Stimulated activated effector memory CD8-positive, alpha-beta T cell treated with anti-CD3 and anti-CD28 coated beads, Interleukin-12 subunit alpha, Interleukin-12 subunit beta, amount 100 ng/mL, for 72 hours (primary cell): ENCODE measurements around the gene KLHL29.
"Not testable (repeated sequence)": the region's sequence is repeated elsewhere in the genome, so short reads cannot be mapped to it uniquely, and the experiment has no call there.

ENCODE experiments used
- ATAC-seq: fragments of 150-1000 bp; cut with Tn5 transposase; 2 replicates; pipeline ENCODE4 v1.10.0; 2021
- DNase-seq, 2 donors: peaks; one replicate each; pipeline ENCODE4 v3.0.0; 2021 to 2022; ENCODE audit warnings: low spot score in 2 of 2
- H3K27ac Mint-ChIP-seq: one replicate; pipeline ENCODE4 v1.8.0; 2022; ENCODE audit warnings: mild to moderate bottlenecking, mixed read lengths
- H3K36me3 Mint-ChIP-seq: one replicate; pipeline ENCODE4 v1.8.0; 2022; ENCODE audit warnings: mild to moderate bottlenecking, mixed read lengths
- H3K4me1 Mint-ChIP-seq: one replicate; pipeline ENCODE4 v1.8.0; 2022; ENCODE audit warnings: mixed read lengths
- H3K4me3 Mint-ChIP-seq: one replicate; pipeline ENCODE4 v1.8.0; 2022; ENCODE audit warnings: mild to moderate bottlenecking, mixed read lengths
- H3K9me3 Mint-ChIP-seq: one replicate; pipeline ENCODE4 v1.8.0; 2022; ENCODE audit warnings: mixed read lengths

Gene KLHL29

GRCh38 chr2:23384551-23385343 lies at the start of gene KLHL29:
KLHL29 (plus strand) TSS chr2:23385179; CDS start chr2:23562197, 177,018 bp downstream.
- peak; percentile 34 for ATAC-seq
- peaks cover 22% of the 10 kb centered on the region for H3K4me1 Mint-ChIP-seq
- DNase-seq: peak in 1 of 2 donors; percentile 57
- H3K9me3 Mint-ChIP-seq: no peaks in the 10 kb centered on the region
- peak within 1 kb of the TSS; percentile 53 for H3K4me3 Mint-ChIP-seq
- H3K27ac Mint-ChIP-seq: no peak within 1 kb of the TSS
- H3K36me3 Mint-ChIP-seq: no peaks in the 10 kb centered on the region

- ATAC-seq (no peak), DNase-seq (no peak)
- Mint-ChIP-seq H3K27ac (no peak overlapping the region), H3K9me3 (no peaks in the 10 kb centered on the region), H3K4me1 (no peaks in the 10 kb centered on the region), H3K4me3 (no peak overlapping the region), H3K36me3 (no peaks in the 10 kb centered on the region)
Measured at GRCh38 chr2:23335550-23335949, 49.4 kb upstream of the KLHL29 start.

DNA sequence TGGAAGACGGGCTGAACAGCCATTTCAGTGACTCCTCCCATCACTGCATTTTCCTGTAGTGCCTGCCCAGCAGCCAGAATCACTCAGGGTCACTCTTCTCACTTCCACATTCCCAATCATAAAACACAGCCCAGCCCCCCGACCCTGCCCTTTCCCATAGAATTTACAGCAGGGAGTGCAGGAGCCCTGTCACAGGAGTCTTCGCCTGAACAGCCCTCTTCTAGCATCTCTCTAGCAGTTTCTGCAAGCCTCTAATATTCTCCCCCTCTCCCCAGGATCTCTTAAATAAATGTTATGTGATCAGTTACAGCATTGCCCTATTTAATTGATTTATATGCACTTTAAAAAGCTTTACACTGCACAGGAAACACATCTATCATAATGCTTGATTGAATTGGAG lies 42.9 kb upstream of the KLHL29 start:
- Mint-ChIP-seq H3K4me3 (no peak overlapping the region), H3K9me3 (no peaks in the 10 kb centered on the region), H3K4me1 (no peaks in the 10 kb centered on the region), H3K27ac (no peak overlapping the region), H3K36me3 (no peaks in the 10 kb centered on the region)
- DNase-seq (no peak), ATAC-seq (no peak)

GRCh38 chr2:23346029-23346428 lies 39.0 kb upstream of the KLHL29 start:
- Mint-ChIP-seq H3K4me3 (no peak overlapping the region), H3K36me3 (no peaks in the 10 kb centered on the region), H3K27ac (no peak overlapping the region), H3K4me1 (no peaks in the 10 kb centered on the region), H3K9me3 (no peaks in the 10 kb centered on the region)
- no peak for DNase-seq
- no peak for ATAC-seq

GRCh38 chr2:23346781-23347180 lies 38.2 kb upstream of the KLHL29 start:
- no peaks in the 10 kb centered on the region for H3K4me1 Mint-ChIP-seq
- ATAC-seq: no peak
- no peaks in the 10 kb centered on the region for H3K36me3 Mint-ChIP-seq
- H3K4me3 Mint-ChIP-seq: no peak overlapping the region
- DNase-seq: no peak
- H3K27ac Mint-ChIP-seq: no peak overlapping the region
- H3K9me3 Mint-ChIP-seq: no peaks in the 10 kb centered on the region

- Mint-ChIP-seq H3K4me1 (no peaks in the 10 kb centered on the region), H3K9me3 (no peaks in the 10 kb centered on the region), H3K27ac (no peak overlapping the region), H3K4me3 (no peak overlapping the region), H3K36me3 (no peaks in the 10 kb centered on the region)
- no peak for DNase-seq
- no peak for ATAC-seq
Measured at GRCh38 chr2:23347471-23348092, 37.4 kb upstream of the KLHL29 start.

GRCh38 chr2:23348093-23348481 lies 36.9 kb upstream of the KLHL29 start:
- not testable (repeated sequence) for H3K27ac Mint-ChIP-seq, H3K36me3 Mint-ChIP-seq, H3K4me1 Mint-ChIP-seq

GRCh38 chr2:23349508-23349907 lies 35.5 kb upstream of the KLHL29 start:
- DNase-seq (no peak), ATAC-seq (no peak)
- H3K4me3 Mint-ChIP-seq: no peak overlapping the region
- no peaks in the 10 kb centered on the region for H3K36me3 Mint-ChIP-seq
- no peaks in the 10 kb centered on the region for H3K9me3 Mint-ChIP-seq
- no peak overlapping the region for H3K27ac Mint-ChIP-seq
- H3K4me1 Mint-ChIP-seq: no peaks in the 10 kb centered on the region

More at GRCh38 chr2:23348093-23348481, 36.9 kb upstream of the KLHL29 start:
- not testable (repeated sequence) for ATAC-seq, DNase-seq, H3K4me3 Mint-ChIP-seq, H3K9me3 Mint-ChIP-seq

DNA sequence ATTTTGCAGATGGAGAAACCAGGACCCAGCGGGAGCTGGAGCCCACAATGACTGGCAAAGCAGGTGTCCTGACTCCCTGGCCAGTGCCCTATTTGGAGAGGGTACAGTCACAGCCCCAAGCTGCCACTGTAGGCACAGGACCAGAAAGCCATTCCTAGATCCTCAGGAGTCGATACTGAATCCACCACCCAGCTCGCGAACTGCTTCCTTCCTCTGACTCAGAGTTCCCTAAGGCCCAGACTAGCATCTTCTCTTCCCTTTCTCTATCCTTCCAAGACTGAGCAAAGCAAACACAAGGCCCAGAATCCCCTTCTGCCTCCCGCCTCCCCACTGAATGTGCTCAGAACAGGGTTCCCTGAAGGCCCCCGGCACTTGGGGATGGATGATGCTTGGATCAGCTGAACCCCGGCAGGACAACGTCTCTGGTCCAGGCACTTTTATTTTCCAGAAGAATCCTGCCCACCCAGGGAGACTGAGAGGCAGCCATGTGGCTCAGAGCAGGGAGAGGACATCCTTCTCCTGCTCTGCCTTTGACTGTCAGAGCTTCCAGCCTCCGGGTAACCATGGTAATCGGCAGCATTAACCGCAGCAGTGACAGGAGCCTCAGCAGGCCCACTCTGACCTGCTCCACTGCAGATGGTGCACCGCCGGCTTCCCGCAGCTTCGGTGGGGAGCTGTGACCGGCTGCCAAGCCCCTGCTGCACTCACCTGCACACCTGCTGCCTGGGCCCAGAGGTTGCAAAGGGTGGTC lies 34.8 kb upstream of the KLHL29 start:
- no peaks in the 10 kb centered on the region for H3K4me1 Mint-ChIP-seq
- no peak overlapping the region for H3K4me3 Mint-ChIP-seq
- no peak for ATAC-seq
- no peak overlapping the region for H3K27ac Mint-ChIP-seq
- no peaks in the 10 kb centered on the region for H3K36me3 Mint-ChIP-seq
- no peaks in the 10 kb centered on the region for H3K9me3 Mint-ChIP-seq
- no peak for DNase-seq

- no peak for ATAC-seq
- no peak overlapping the region for H3K4me3 Mint-ChIP-seq
- no peaks in the 10 kb centered on the region for H3K4me1 Mint-ChIP-seq
- H3K9me3 Mint-ChIP-seq: no peaks in the 10 kb centered on the region
- no peak for DNase-seq
- no peak overlapping the region for H3K27ac Mint-ChIP-seq
- no peaks in the 10 kb centered on the region for H3K36me3 Mint-ChIP-seq
Measured at GRCh38 chr2:23350792-23351355, 34.1 kb upstream of the KLHL29 start.

- no peaks in the 10 kb centered on the region for H3K9me3 Mint-ChIP-seq
- no peak overlapping the region for H3K4me3 Mint-ChIP-seq
- peak; percentile 13 to 67 for DNase-seq
- H3K4me1 Mint-ChIP-seq: no peaks in the 10 kb centered on the region
- no peaks in the 10 kb centered on the region for H3K36me3 Mint-ChIP-seq
- no peak overlapping the region for H3K27ac Mint-ChIP-seq
- ATAC-seq: peak; percentile 69
Measured at GRCh38 chr2:23351388-23352141, 33.4 kb upstream of the KLHL29 start.

DNA sequence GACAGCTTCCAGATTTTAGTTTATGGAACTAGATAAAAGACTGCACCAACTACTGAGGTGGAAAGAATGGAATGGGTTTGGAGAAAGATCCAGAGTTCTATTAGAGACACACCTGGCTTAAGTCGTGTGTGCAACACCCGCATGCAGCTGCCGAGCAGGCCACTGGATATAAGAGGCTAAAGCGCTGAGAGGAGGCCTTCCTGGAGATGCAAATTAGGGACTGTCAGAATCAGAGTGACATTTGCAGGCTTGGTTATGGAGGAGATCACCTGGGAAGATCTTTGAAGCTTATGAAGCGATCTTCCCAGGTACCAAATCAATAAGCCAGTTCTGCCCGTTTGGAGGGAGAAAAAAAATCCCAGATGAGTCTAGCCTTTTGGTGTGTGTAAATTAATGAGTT lies 30.4 kb upstream of the KLHL29 start:
- Mint-ChIP-seq H3K36me3 (no peaks in the 10 kb centered on the region), H3K9me3 (no peaks in the 10 kb centered on the region), H3K27ac (no peak overlapping the region), H3K4me3 (no peak overlapping the region), H3K4me1 (no peaks in the 10 kb centered on the region)
- DNase-seq: no peak
- no peak for ATAC-seq

DNA sequence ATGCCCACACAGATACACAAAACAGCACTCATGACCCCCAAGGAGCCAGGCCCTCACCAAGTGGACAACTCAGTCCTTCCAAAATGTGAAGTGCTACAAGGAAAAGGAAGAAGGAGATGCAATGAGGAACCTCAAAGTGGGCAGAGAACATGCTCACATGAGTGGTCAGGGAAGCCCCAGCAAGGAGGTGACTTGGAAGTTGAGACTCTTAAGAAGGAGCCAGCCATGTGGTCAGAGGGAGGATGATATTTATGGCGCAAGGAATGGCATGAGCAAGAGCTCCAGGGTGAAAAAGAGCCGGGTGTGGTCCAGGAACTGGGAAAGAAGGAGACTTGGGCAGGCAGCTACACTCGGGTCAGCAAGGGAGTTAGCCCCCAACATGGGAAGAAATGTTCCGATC lies 30.0 kb upstream of the KLHL29 start:
- Mint-ChIP-seq H3K27ac (no peak overlapping the region), H3K4me1 (no peaks in the 10 kb centered on the region), H3K4me3 (no peak overlapping the region), H3K36me3 (no peaks in the 10 kb centered on the region), H3K9me3 (no peaks in the 10 kb centered on the region)
- DNase-seq: no peak
- ATAC-seq: no peak

GRCh38 chr2:23356711-23357110 lies 28.3 kb upstream of the KLHL29 start:
- DNase-seq (no peak), ATAC-seq (no peak)
- Mint-ChIP-seq H3K4me3 (no peak overlapping the region), H3K36me3 (no peaks in the 10 kb centered on the region), H3K9me3 (no peaks in the 10 kb centered on the region), H3K4me1 (no peaks in the 10 kb centered on the region), H3K27ac (no peak overlapping the region)
